ENCODE results near the gene ZNF358.

DNA sequence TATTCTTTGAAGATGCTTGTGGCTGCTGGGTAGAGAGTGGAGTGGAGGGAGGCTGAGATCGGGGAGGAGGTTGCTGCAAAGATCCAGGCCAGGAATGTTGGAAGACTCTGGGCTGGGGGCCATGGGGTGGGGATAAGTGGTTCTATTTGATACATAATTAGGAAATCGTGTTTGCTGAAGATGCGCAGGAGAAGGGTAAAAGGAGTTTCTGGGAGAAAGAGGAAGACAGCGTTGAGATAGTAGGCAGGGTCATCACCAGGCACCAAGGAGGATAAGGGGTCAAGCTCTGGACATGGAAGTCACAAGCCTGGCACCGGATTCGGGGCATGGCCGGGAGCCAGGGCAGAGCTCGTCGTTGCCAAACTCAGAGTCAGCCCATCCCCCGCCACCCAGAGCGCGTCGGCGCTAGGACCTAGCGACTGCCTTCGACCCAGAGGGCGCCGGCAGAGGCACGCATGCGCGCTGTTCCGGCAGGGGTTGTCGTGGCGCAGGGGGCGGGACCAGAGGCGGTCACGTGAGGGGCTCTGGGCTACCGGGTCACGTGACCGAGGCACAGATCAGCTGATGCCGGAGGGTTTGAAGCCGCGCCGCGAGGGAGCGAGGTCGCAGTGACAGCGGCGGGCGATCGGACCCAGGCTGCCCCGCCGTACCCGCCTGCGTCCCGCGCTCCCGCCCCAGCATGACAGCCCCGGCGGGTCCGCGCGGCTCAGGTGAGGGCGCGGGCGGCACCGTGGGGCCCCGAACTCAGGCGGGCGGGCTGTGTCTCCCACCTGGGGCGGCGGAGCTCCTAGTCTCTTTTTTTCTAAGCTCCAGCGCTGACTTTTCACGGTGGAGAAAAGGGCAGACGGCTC, 6.4 kb downstream of the ZNF358 start, which contains the start of gene MCOLN1:
- peak in 2 of 4 experiments; percentile 54 to 63 for TF ChIP-seq CTCF (IDR thresholded peaks at IDR 0.05)
- peak in 1 of 2 donors; percentile 67 for TF ChIP-seq POLR2A (IDR thresholded peaks at IDR 0.05)

Measured in uterus (tissue), 2 donors.